Measurements from ENCODE around the gene GPC3. TPM values are rescaled to one million over a fixed set of nuclear protein-coding genes. Genes with fewer than 3 reads are reported as not detected.

GPC3 gene
- total RNA-seq, 1 donor from 2014 or later, result 0.26 TPM

DNA sequence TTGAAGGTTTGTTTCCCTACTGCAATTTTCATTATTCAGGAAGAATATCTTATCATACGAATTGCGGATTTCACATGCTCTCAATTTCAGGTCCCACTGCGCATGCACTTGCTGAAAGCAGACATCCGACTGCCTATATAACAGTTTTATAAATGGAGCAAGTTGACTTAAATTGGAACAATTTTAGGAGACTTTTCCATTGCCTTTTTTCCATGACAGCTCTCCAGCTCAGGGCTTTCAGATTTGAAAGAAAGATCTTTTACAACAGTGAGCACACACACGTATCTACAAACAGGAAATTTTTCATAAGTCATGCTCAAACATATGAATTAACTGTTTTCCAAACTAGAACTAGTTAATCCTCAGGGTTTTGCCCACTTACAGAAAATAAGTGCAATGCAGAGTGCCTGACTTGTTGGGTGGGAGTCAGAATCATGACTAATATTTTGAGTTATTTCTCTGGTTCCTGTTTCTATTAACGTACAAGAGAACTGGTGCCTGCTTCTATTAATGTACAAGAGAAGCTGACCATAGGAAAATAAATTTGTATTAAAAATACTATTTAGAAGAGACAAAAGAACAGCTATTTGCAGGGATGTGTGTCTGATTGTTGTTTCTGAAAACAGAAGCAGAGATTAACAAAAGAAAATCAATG, 137.9 kb downstream of the GPC3 start:
- TF ChIP-seq CTCF (IDR thresholded peaks at IDR 0.05; ENCODE audit: insufficient read depth, low read length, severe bottlenecking), result no peak
- Histone ChIP-seq H3K36me3 (ENCODE audit: control insufficient read depth, insufficient read depth, low read length) (no peaks in the 10 kb centered on the region), H3K27me3 (ENCODE audit: control insufficient read depth, insufficient read depth, low read length) (no peaks in the 10 kb centered on the region), H3K4me3 (ENCODE audit: low read depth, low read length) (no peak overlapping the region)
- FAIRE-seq, result no peak
- no peak for DNase-seq (ENCODE audit: low read depth)

DNA sequence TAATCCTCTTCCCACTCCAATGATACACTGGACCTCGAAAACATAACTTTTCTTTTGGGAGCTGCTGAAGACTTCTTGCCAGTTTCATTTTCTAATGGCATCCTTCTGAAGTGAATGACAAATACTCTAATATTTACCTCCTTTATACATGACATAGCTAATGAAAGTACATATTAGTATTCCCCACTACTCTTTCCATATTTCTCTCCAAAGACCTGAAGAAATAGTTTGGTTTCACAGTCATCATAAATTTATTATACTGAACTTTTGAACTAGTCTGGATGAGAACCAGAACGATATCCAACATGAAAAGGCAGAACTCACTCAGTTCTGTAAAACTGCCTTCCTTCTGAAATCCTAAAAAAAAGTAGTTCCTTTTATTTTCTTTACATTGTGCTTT, 139.1 kb downstream of the GPC3 start:
- DNase-seq (ENCODE audit: low read depth), result no peak
- Histone ChIP-seq H3K36me3 (ENCODE audit: control insufficient read depth, insufficient read depth, low read length) (no peaks in the 10 kb centered on the region), H3K27me3 (ENCODE audit: control insufficient read depth, insufficient read depth, low read length) (no peaks in the 10 kb centered on the region), H3K4me3 (ENCODE audit: low read depth, low read length) (no peak overlapping the region)
- no peak for TF ChIP-seq CTCF (IDR thresholded peaks at IDR 0.05; ENCODE audit: insufficient read depth, low read length, severe bottlenecking)
- FAIRE-seq, result no peak

DNA sequence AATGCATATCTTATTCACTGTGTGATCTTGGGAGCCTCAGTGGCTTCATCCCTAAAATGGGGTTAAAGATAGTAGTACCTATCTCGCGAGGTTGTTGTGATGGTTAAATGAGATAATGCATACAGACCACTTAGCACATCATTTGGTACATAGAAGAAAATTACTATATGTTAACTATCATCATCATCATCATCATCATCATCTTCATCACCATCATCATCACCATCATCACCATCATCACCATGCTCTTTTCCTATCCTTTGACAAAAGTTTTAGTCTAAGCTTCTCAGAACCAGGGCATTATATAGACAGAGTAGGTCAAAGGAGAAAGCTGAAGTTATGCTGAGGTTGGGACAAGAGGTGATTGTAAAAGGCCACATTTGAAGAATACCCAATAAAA, 145.0 kb downstream of the GPC3 start:
- FAIRE-seq (no peak), DNase-seq (ENCODE audit: low read depth) (no peak)
- no peak for TF ChIP-seq CTCF (IDR thresholded peaks at IDR 0.05; ENCODE audit: insufficient read depth, low read length, severe bottlenecking)
- H3K4me3 ChIP-seq (ENCODE audit: low read depth, low read length), result no peak overlapping the region
- H3K27me3 ChIP-seq (ENCODE audit: control insufficient read depth, insufficient read depth, low read length), result no peaks in the 10 kb centered on the region
- H3K36me3 ChIP-seq (ENCODE audit: control insufficient read depth, insufficient read depth, low read length), result no peaks in the 10 kb centered on the region

DNA sequence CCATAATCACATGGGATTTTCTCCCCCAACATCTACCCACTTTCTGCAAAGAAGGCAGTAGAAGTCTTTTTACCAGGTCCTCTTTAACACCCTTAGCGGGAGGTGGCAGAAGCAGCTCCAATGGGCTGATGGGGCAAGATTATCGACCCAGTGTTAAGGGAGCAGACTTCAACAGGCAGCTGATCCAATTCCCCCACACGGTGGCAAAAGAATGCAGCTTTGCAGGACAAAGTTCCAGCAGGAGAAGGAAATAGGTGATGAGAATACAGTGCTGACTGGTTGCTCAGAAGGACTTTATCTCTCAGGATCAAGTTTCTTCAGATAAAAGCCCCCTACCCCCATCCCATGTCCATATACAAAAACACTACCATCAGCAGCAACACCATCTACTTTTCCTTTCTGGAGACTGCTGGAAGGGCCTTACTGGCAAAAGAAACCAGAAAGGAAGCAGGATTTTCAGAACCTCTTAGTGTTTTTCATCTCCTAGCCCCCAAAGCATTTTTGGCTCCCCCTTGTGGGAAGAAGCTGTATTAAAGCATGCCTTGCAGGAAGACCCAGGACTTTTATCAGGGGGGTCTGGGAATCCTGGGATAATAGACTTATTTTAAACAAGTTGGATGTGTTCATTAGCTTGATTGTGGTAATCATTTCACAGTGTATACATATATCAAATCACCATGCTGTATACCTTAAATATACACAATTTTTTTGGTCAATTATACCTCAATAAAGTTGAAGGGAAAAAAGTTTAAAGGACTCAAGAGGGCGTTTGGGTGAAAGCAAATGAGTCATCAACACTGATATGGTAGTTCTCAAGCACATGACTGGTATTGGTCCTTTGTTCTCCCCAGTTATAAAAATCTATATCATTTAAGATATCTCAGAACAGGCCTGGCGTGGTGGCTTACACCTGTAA, 146.4 kb downstream of the GPC3 start:
- no peak overlapping the region for H3K4me3 ChIP-seq (ENCODE audit: low read depth, low read length)
- peak; percentile 26 for DNase-seq (ENCODE audit: low read depth)
- peak; percentile 31 for TF ChIP-seq CTCF (IDR thresholded peaks at IDR 0.05; ENCODE audit: insufficient read depth, low read length, severe bottlenecking)
- no peaks in the 10 kb centered on the region for H3K36me3 ChIP-seq (ENCODE audit: control insufficient read depth, insufficient read depth, low read length)
- FAIRE-seq, result no peak
- H3K27me3 ChIP-seq (ENCODE audit: control insufficient read depth, insufficient read depth, low read length), result no peaks in the 10 kb centered on the region

DNA sequence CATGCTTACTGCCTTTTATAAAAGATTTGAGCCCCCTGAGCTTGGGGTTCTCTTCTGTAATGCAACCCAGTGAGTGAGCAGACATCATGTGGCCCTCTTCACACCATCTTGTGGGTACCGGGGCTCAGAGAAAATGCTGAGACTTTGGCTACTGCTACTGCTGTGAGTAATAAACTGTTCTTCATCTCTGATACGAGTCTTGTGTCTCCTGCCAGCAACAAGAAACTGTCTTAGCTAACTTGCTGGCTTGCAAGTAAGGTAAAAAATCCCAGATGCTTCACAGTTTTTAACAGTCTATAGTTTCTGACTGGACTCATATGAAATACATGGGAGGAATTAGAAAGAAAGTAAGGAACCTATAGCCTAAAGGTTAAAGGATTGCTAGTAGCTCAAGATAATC, 148.3 kb downstream of the GPC3 start:
- H3K4me3 ChIP-seq (ENCODE audit: low read depth, low read length), result no peak overlapping the region
- no peak for DNase-seq (ENCODE audit: low read depth)
- H3K27me3 ChIP-seq (ENCODE audit: control insufficient read depth, insufficient read depth, low read length), result no peaks in the 10 kb centered on the region
- TF ChIP-seq CTCF (IDR thresholded peaks at IDR 0.05; ENCODE audit: insufficient read depth, low read length, severe bottlenecking), result no peak
- no peaks in the 10 kb centered on the region for H3K36me3 ChIP-seq (ENCODE audit: control insufficient read depth, insufficient read depth, low read length)
- no peak for FAIRE-seq

Data from bronchial epithelial cell (primary cell).